Muscle layer of colon (tissue), 2 donors: ENCODE measurements around the gene ANO3.
"Not testable (repeated sequence)": the region's sequence is repeated elsewhere in the genome, so short reads cannot be mapped to it uniquely, and the experiment has no call there.

Experiments
- H3K27ac ChIP-seq: one replicate; pipeline ENCODE4 v1.7.0; 2013; ENCODE audit warnings: low read depth, mild to moderate bottlenecking, low read length, moderate library complexity
- H3K27me3 ChIP-seq, 2 donors: one replicate each; pipeline ENCODE4 v1.7.0; 2013; ENCODE audit warnings: low read length in 2 of 2, mild to moderate bottlenecking in 2 of 2; ENCODE audit not compliant: insufficient read depth in 2 of 2, control insufficient read depth in 1 of 2
- H3K36me3 ChIP-seq: one replicate; pipeline ENCODE4 v1.7.0; 2013; ENCODE audit warnings: mild to moderate bottlenecking, low read length; ENCODE audit not compliant: insufficient read depth
- H3K4me1 ChIP-seq: one replicate; pipeline ENCODE4 v1.7.0; 2013; ENCODE audit warnings: mild to moderate bottlenecking, low read length; ENCODE audit not compliant: insufficient read depth
- H3K4me3 ChIP-seq, 2 donors: one replicate each; pipeline ENCODE4 v1.7.0; 2013; ENCODE audit warnings: low read length in 2 of 2, low read depth in 1 of 2, mild to moderate bottlenecking in 1 of 2, moderate library complexity in 1 of 2
- H3K9ac ChIP-seq: one replicate; pipeline ENCODE4 v1.7.0; 2013; ENCODE audit warnings: low read length
- H3K9me3 ChIP-seq: one replicate; pipeline ENCODE4 v1.7.0; 2013; ENCODE audit warnings: mild to moderate bottlenecking, low read length
- donor health status: abdominal sarcoma.
- donor health status: Adenocarcinoma of cecum.

Gene ANO3

GRCh38 chr11:26607725-26608506, 276.0 kb downstream of the ANO3 start:
- Histone ChIP-seq H3K9ac (no peak overlapping the region), H3K36me3 (no peaks in the 10 kb centered on the region), H3K9me3 (no peaks in the 10 kb centered on the region), H3K4me1 (no peaks in the 10 kb centered on the region), H3K4me3 (no peak overlapping the region), H3K27ac (no peak overlapping the region), H3K27me3 (no peaks in the 10 kb centered on the region)

GRCh38 chr11:26608507-26609146, 276.7 kb downstream of the ANO3 start:
- no peaks in the 10 kb centered on the region for H3K27me3 ChIP-seq
- no peaks in the 10 kb centered on the region for H3K4me1 ChIP-seq
- H3K36me3 ChIP-seq, result no peaks in the 10 kb centered on the region
- H3K9ac ChIP-seq, result no peak overlapping the region
- H3K4me3 ChIP-seq, result no peak overlapping the region
- H3K9me3 ChIP-seq, result peaks cover 2% of the 10 kb centered on the region
- no peak overlapping the region for H3K27ac ChIP-seq

GRCh38 chr11:26613759-26614158, 281.8 kb downstream of the ANO3 start:
- Histone ChIP-seq H3K36me3 (no peaks in the 10 kb centered on the region), H3K27ac (no peak overlapping the region), H3K4me1 (no peaks in the 10 kb centered on the region), H3K9ac (no peak overlapping the region), H3K9me3 (peaks cover 5% of the 10 kb centered on the region), H3K4me3 (no peak overlapping the region), H3K27me3 (no peaks in the 10 kb centered on the region)

GRCh38 chr11:26618441-26618840, 286.5 kb downstream of the ANO3 start:
- no peak overlapping the region for H3K9ac ChIP-seq
- no peaks in the 10 kb centered on the region for H3K36me3 ChIP-seq
- H3K27ac ChIP-seq, result no peak overlapping the region
- peaks cover 5% of the 10 kb centered on the region for H3K9me3 ChIP-seq
- H3K4me3 ChIP-seq, result no peak overlapping the region
- no peaks in the 10 kb centered on the region for H3K4me1 ChIP-seq
- no peaks in the 10 kb centered on the region for H3K27me3 ChIP-seq

GRCh38 chr11:26620282-26621045, 288.5 kb downstream of the ANO3 start:
- Histone ChIP-seq H3K4me3 (no peak overlapping the region), H3K36me3 (no peaks in the 10 kb centered on the region), H3K27me3 (no peaks in the 10 kb centered on the region), H3K9me3 (no peaks in the 10 kb centered on the region), H3K9ac (no peak overlapping the region), H3K27ac (no peak overlapping the region), H3K4me1 (no peaks in the 10 kb centered on the region)

- H3K4me1 ChIP-seq, result no peaks in the 10 kb centered on the region
- no peaks in the 10 kb centered on the region for H3K36me3 ChIP-seq
- H3K27ac ChIP-seq, result no peak overlapping the region
- H3K4me3 ChIP-seq, result no peak overlapping the region
- H3K9me3 ChIP-seq, result no peaks in the 10 kb centered on the region
- no peaks in the 10 kb centered on the region for H3K27me3 ChIP-seq
- H3K9ac ChIP-seq, result no peak overlapping the region
Measured at GRCh38 chr11:26621132-26621531, 289.2 kb downstream of the ANO3 start.

- H3K27me3 ChIP-seq, result no peaks in the 10 kb centered on the region
- no peak overlapping the region for H3K4me3 ChIP-seq
- H3K9ac ChIP-seq, result no peak overlapping the region
- no peak overlapping the region for H3K27ac ChIP-seq
- no peaks in the 10 kb centered on the region for H3K4me1 ChIP-seq
- no peaks in the 10 kb centered on the region for H3K9me3 ChIP-seq
- no peaks in the 10 kb centered on the region for H3K36me3 ChIP-seq
Measured at GRCh38 chr11:26622181-26622580, 290.3 kb downstream of the ANO3 start.

GRCh38 chr11:26623076-26623659, 291.2 kb downstream of the ANO3 start:
- no peak overlapping the region for H3K4me3 ChIP-seq
- H3K27ac ChIP-seq, result no peak overlapping the region
- H3K27me3 ChIP-seq, result no peaks in the 10 kb centered on the region
- no peak overlapping the region for H3K9ac ChIP-seq
- H3K4me1 ChIP-seq, result no peaks in the 10 kb centered on the region
- H3K9me3 ChIP-seq, result no peaks in the 10 kb centered on the region
- no peaks in the 10 kb centered on the region for H3K36me3 ChIP-seq

GRCh38 chr11:26626346-26626745, 294.4 kb downstream of the ANO3 start:
- Histone ChIP-seq H3K4me3 (no peak overlapping the region), H3K36me3 (no peaks in the 10 kb centered on the region), H3K9me3 (no peaks in the 10 kb centered on the region), H3K27me3 (no peaks in the 10 kb centered on the region), H3K9ac (no peak overlapping the region), H3K4me1 (no peaks in the 10 kb centered on the region), H3K27ac (no peak overlapping the region)

- no peaks in the 10 kb centered on the region for H3K9me3 ChIP-seq
- no peak overlapping the region for H3K27ac ChIP-seq
- no peaks in the 10 kb centered on the region for H3K27me3 ChIP-seq
- H3K4me1 ChIP-seq, result no peaks in the 10 kb centered on the region
- H3K4me3 ChIP-seq, result no peak overlapping the region
- H3K9ac ChIP-seq, result no peak overlapping the region
- no peaks in the 10 kb centered on the region for H3K36me3 ChIP-seq
Measured at GRCh38 chr11:26632691-26633159, 300.8 kb downstream of the ANO3 start.

GRCh38 chr11:26643314-26643713, 311.4 kb downstream of the ANO3 start:
- not testable (repeated sequence) for H3K9ac ChIP-seq, H3K4me1 ChIP-seq, H3K36me3 ChIP-seq, H3K9me3 ChIP-seq, H3K27me3 ChIP-seq, H3K4me3 ChIP-seq, H3K27ac ChIP-seq
